ENCODE results near the gene STAT6.

The STAT6 gene

DNA sequence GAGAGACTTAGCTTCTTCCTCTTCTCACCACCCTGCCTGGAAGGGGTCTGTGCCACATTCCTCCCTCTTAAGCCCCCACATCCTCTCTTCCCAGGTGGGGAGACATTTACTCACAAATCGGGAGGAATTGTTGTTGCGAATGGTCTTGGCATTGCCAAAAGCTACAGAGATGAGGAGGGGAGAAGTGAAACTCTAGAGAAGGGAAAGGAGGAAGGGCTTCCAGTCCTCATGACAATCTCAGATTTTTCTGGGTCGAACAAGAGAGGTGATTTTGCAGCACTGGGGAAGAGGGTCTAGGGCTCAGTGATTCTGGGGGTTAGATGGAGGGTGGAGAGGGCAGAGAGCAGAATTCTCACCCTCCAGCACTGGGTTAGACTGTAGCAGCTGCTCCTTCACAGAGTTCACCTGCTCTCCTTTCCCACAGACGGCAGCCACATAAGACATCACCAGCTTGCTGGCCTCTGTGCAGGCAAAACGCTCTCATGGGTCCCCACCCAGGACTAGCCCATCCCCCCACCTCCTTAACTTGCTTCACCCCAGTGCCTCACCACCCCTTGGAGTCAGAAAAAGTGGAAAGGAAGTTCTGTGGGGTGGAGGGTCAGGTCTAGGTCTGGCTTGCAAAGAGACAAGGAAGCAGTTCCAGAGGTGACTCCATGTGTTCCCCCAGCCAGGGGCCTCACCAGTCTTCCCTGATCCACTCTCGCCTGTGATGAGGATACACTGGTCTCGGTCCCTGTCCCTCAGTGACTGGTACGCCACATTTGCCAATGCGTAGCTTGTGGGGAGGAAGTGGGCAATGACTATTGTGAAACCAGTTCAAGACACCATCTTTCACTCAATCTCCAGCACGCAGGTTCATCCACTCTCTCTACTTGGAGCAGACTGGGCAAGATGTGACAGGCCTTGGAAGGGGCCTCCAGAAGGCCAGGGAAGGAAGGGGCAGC lies 63.9 kb downstream of the STAT6 start:
- DNase-seq: no peak

GRCh38 chr12:57046086-57046791 lies 64.9 kb downstream of the STAT6 start:
- DNase-seq: no peak
